ENCODE data around the gene DERA.

DNA sequence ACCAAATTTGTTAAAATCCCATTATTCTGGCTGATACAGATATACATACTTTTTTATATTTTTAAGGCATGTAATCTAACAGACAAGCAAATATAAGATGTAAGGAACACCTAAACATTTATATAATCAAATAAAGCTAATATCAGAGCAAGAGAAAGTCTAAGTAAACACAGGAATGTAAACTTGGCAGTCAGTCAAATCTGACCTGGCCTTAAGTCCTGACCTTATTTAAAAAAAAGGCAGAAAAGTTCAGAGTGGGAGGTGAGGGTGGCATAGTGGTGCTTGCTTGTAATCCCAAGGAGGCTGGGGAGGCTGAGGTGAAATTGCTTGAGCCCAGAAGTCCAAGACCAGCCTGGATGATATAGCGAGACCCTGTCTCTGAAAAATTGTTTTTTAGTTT lies 152.6 kb downstream of the DERA start:
- TF ChIP-seq, protein P1, sequence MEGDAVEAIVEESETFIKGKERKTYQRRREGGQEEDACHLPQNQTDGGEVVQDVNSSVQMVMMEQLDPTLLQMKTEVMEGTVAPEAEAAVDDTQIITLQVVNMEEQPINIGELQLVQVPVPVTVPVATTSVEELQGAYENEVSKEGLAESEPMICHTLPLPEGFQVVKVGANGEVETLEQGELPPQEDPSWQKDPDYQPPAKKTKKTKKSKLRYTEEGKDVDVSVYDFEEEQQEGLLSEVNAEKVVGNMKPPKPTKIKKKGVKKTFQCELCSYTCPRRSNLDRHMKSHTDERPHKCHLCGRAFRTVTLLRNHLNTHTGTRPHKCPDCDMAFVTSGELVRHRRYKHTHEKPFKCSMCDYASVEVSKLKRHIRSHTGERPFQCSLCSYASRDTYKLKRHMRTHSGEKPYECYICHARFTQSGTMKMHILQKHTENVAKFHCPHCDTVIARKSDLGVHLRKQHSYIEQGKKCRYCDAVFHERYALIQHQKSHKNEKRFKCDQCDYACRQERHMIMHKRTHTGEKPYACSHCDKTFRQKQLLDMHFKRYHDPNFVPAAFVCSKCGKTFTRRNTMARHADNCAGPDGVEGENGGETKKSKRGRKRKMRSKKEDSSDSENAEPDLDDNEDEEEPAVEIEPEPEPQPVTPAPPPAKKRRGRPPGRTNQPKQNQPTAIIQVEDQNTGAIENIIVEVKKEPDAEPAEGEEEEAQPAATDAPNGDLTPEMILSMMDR (IDR thresholded peaks at IDR 0.05; ENCODE audit: insufficient read depth, low read length, poor library complexity, severe bottlenecking): no peak
- no peak for TF ChIP-seq EZH2phosphoT487 (conservative IDR thresholded peaks at IDR 0.05; ENCODE audit: low read length)

All from SU-DHL-6 (cell line).